Calu3 (cell line): ENCODE data around the gene KCNG4. TPM values are rescaled to one million over a fixed set of nuclear protein-coding genes. Genes with fewer than 3 reads are reported as not detected.

ENCODE experiments used
- BruUV-seq: library from RNA; stranded (reverse); fragments of 400-500 nt; replicated peaks from 2 replicates; lab custom pipeline; 2021; lab: Mats Ljungman, UMichigan
- CTCF ChIA-PET: fragments of 300-600 bp; sonication (Branson Sonifier 250); formaldehyde crosslinking; loops from one replicate; lab custom pipeline; 2022; ENCODE audit warnings: antibody characterized with exemption; lab: Charles Lee
- DNase-seq: peaks from one replicate; pipeline ENCODE4 v3.0.0; 2022
- H3K27ac Mint-ChIP-seq: one replicate; pipeline ENCODE4 v1.8.0; 2022; ENCODE audit warnings: mixed read lengths; ENCODE audit not compliant: unreplicated experiment
- H3K27me3 Mint-ChIP-seq: one replicate; pipeline ENCODE4 v1.8.0; 2022; ENCODE audit warnings: mixed read lengths; ENCODE audit not compliant: unreplicated experiment
- H3K36me3 Mint-ChIP-seq: one replicate; pipeline ENCODE4 v1.8.0; 2022; ENCODE audit warnings: mild to moderate bottlenecking, moderate library complexity, mixed read lengths; ENCODE audit not compliant: insufficient read depth, unreplicated experiment
- H3K4me1 Mint-ChIP-seq: one replicate; pipeline ENCODE4 v1.8.0; 2022; ENCODE audit warnings: mild to moderate bottlenecking, low read depth, mixed read lengths; ENCODE audit not compliant: unreplicated experiment
- H3K4me3 Mint-ChIP-seq: one replicate; pipeline ENCODE4 v1.8.0; 2022; ENCODE audit warnings: mild to moderate bottlenecking, low read depth, moderate library complexity, mixed read lengths; ENCODE audit not compliant: unreplicated experiment
- H3K9me3 Mint-ChIP-seq: one replicate; pipeline ENCODE4 v1.8.0; 2022; ENCODE audit warnings: low read depth, mixed read lengths; ENCODE audit not compliant: unreplicated experiment
- CTCF ChIP-seq: fragments of 200-600 bp; IDR thresholded peaks from one replicate; pipeline ENCODE4 v1.8.0; 2022; ENCODE audit warnings: antibody characterized with exemption; ENCODE audit not compliant: unreplicated experiment
- intact Hi-C: fragments of 100-400 bp; cut with micrococcal nuclease; formaldehyde crosslinking; loops from one replicate; pipeline ENCODE4 v1.10.0; 2022; ENCODE audit not compliant: unreplicated experiment
- total RNA-seq: library from RNA; stranded (reverse); gene quantifications from 2 replicates; pipeline ENCODE4 v1.2.3, GENCODE V29; 2022

KCNG4 gene
- total RNA-seq, 1 experiment from 2014 or later, result not detected

GRCh38 chr16:84237994-84238750 lies 1.6 kb downstream of the KCNG4 start:
- no peaks in the 10 kb centered on the region for H3K9me3 Mint-ChIP-seq
- no peaks in the 10 kb centered on the region for H3K36me3 Mint-ChIP-seq
- no TSS peak for BruUV-seq
- CTCF ChIA-PET, result interaction anchor here (0.7 kb wide), 1 partner anchor 226 kb away, joined by 3 read pairs; no protein-coding TSS in a partner anchor
- TF ChIP-seq CTCF, result no peak
- no peak overlapping the region for H3K27ac Mint-ChIP-seq
- no peaks in the 10 kb centered on the region for H3K4me1 Mint-ChIP-seq
- intact Hi-C loops, result no loop called here
- peaks cover 94% of the 10 kb centered on the region for H3K27me3 Mint-ChIP-seq
- DNase-seq, result no peak
- H3K4me3 Mint-ChIP-seq, result no peak overlapping the region

GRCh38 chr16:84236671-84237070 lies 3.1 kb downstream of the KCNG4 start:
- intact Hi-C loops, result no loop called here
- H3K36me3 Mint-ChIP-seq, result no peaks in the 10 kb centered on the region
- no peak overlapping the region for H3K4me3 Mint-ChIP-seq
- DNase-seq, result no peak
- no peaks in the 10 kb centered on the region for H3K9me3 Mint-ChIP-seq
- CTCF ChIA-PET, result no interaction called here
- TF ChIP-seq CTCF, result no peak
- H3K27me3 Mint-ChIP-seq, result peaks cover 99% of the 10 kb centered on the region
- BruUV-seq, result no TSS peak
- H3K4me1 Mint-ChIP-seq, result no peaks in the 10 kb centered on the region
- H3K27ac Mint-ChIP-seq, result no peak overlapping the region

GRCh38 chr16:84234321-84235241 lies 5.2 kb downstream of the KCNG4 start:
- Mint-ChIP-seq H3K9me3 (no peaks in the 10 kb centered on the region), H3K27me3 (peaks cover 90% of the 10 kb centered on the region), H3K4me3 (no peak overlapping the region), H3K4me1 (no peaks in the 10 kb centered on the region), H3K36me3 (no peaks in the 10 kb centered on the region), H3K27ac (no peak overlapping the region)
- CTCF ChIA-PET, result no interaction called here
- intact Hi-C loops, result no loop called here
- no peak for DNase-seq
- BruUV-seq, result no TSS peak
- TF ChIP-seq CTCF, result no peak

- no peak overlapping the region for H3K27ac Mint-ChIP-seq
- CTCF ChIA-PET, result no interaction called here
- H3K9me3 Mint-ChIP-seq, result no peaks in the 10 kb centered on the region
- H3K27me3 Mint-ChIP-seq, result peaks cover 82% of the 10 kb centered on the region
- no peaks in the 10 kb centered on the region for H3K4me1 Mint-ChIP-seq
- BruUV-seq, result no TSS peak
- no peaks in the 10 kb centered on the region for H3K36me3 Mint-ChIP-seq
- TF ChIP-seq CTCF, result no peak
- H3K4me3 Mint-ChIP-seq, result no peak overlapping the region
- no peak for DNase-seq
- intact Hi-C loops, result no loop called here
Measured at GRCh38 chr16:84233748-84234147, 6.1 kb downstream of the KCNG4 start.
